Uterus (tissue), 4 donors: ENCODE results near the gene PSMB9. TPM values are rescaled to one million over a fixed set of nuclear protein-coding genes. Genes with fewer than 3 reads are reported as not detected.

Experiments used
- DNase-seq, 2 donors: peaks; one replicate each; pipeline ENCODE4 v3.0.0-alpha.2; 2019 to 2020
- H3K27ac ChIP-seq, 2 donors: fragments of 200-600 bp; sonication (generic); 1 replicate in 1 of 2; 2 replicates in 1 of 2; pipeline ENCODE4 v1.5.1; 2016 to 2018
- H3K27me3 ChIP-seq, 2 donors: fragments of 200-600 bp; sonication (generic); one replicate each; pipeline ENCODE4 v1.5.1; 2018 to 2019; ENCODE audit warnings: control low read depth in 1 of 2
- H3K36me3 ChIP-seq, 2 donors: fragments of 200-600 bp; sonication (generic); one replicate each; pipeline ENCODE4 v1.5.1; 2019; ENCODE audit warnings: control low read depth in 1 of 2
- H3K4me1 ChIP-seq, 2 donors: fragments of 200-600 bp; sonication (generic); one replicate each; pipeline ENCODE4 v1.5.1; 2018 to 2019; ENCODE audit warnings: control low read depth in 1 of 2
- H3K4me3 ChIP-seq, 2 donors: fragments of 200-600 bp; sonication (generic); 1 replicate in 1 of 2; 2 replicates in 1 of 2; pipeline ENCODE4 v1.5.1; 2018 to 2019; ENCODE audit warnings: mild to moderate bottlenecking in 1 of 2
- H3K9me3 ChIP-seq, 2 donors: fragments of 200-600 bp; sonication (generic); one replicate each; pipeline ENCODE4 v1.5.1; 2019; ENCODE audit warnings: control low read depth in 1 of 2
- POLR2A ChIP-seq, 2 donors: fragments of 450-650 bp; IDR thresholded peaks; one replicate each; pipeline ENCODE4 v1.6.1; 2016; ENCODE audit warnings: antibody characterized with exemption in 2 of 2, mild to moderate bottlenecking in 1 of 2, moderate library complexity in 1 of 2
- intact Hi-C: fragments of 100-400 bp; cut with DNase I; formaldehyde crosslinking; loops from one replicate; pipeline ENCODE4 v1.15.1; 2023; ENCODE audit warnings: low total_unique reads
- total RNA-seq, 4 donors: library from RNA; depleted of rRNA in 3 of 4; stranded (reverse); fragments of >200 nt in 3 of 4; gene quantifications; one replicate each; pipeline versions ENCODE4 v1.1.0 to v1.2.4, GENCODE V29; 2014 to 2023
- TF ChIP-seq, protein P1 (sequence below), 4 experiments: fragments of 200-600 bp in 2 of 4; fragments of 450-650 bp in 2 of 4; sonication (generic) in 2 of 4; IDR thresholded peaks; one replicate each; pipeline ENCODE4 v1.5.1; 2016 to 2019; ENCODE audit warnings: antibody characterized with exemption in 4 of 4, mild to moderate bottlenecking in 2 of 4, moderate library complexity in 1 of 4
- donor health status: DM: yes; HTN: yes; CAD: no.

PSMB9 gene
- total RNA-seq, 4 donors from 2014 or later = 14.0 to 50.7 (median 38.6) TPM

DNA sequence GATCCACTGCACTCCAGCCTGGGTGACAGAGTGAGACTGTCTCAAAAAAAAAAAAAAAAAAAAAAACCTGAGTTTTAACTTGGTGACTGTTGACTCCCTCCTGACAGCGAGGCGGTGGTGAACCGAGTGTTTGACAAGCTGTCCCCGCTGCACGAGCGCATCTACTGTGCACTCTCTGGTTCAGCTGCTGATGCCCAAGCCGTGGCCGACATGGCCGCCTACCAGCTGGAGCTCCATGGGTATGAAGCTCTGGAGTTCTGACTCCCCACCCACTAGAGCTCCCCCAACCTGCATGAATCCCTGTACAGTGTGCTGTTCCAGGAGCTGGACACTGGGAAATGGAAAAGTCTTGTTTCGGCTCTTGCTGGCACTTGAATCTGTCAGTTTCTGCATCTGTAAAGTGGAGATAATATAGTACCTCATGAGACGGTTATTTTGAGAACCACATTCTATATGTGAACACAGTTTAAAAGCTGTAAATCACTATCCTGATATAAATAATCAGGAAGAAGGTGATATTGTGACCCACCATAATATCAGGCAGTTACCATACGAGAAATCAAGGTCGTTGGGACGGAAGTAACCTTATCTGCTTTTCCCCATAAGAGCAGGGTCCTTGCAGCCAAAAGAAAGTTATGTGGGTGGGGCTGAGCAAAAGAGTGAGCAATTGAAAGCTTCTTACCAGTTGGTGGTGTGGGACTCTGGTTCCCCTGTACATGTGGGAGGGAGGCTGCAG lies 3.3 kb downstream of the PSMB9 start:
- intact Hi-C loops = no loop called here
- H3K9me3 ChIP-seq = no peaks in the 10 kb centered on the region
- no peak overlapping the region for H3K4me3 ChIP-seq
- TF ChIP-seq, protein P1, sequence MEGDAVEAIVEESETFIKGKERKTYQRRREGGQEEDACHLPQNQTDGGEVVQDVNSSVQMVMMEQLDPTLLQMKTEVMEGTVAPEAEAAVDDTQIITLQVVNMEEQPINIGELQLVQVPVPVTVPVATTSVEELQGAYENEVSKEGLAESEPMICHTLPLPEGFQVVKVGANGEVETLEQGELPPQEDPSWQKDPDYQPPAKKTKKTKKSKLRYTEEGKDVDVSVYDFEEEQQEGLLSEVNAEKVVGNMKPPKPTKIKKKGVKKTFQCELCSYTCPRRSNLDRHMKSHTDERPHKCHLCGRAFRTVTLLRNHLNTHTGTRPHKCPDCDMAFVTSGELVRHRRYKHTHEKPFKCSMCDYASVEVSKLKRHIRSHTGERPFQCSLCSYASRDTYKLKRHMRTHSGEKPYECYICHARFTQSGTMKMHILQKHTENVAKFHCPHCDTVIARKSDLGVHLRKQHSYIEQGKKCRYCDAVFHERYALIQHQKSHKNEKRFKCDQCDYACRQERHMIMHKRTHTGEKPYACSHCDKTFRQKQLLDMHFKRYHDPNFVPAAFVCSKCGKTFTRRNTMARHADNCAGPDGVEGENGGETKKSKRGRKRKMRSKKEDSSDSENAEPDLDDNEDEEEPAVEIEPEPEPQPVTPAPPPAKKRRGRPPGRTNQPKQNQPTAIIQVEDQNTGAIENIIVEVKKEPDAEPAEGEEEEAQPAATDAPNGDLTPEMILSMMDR (IDR thresholded peaks at IDR 0.05) = no peak
- TF ChIP-seq POLR2A (IDR thresholded peaks at IDR 0.05) = no peak
- no peaks in the 10 kb centered on the region for H3K27me3 ChIP-seq
- no peak for DNase-seq
- H3K36me3 ChIP-seq = no peaks in the 10 kb centered on the region
- no peak overlapping the region for H3K27ac ChIP-seq
- H3K4me1 ChIP-seq = no peaks in the 10 kb centered on the region

GRCh38 chr6:32858194-32858593 lies 4.2 kb downstream of the PSMB9 start:
- no peaks in the 10 kb centered on the region for H3K9me3 ChIP-seq
- no peaks in the 10 kb centered on the region for H3K4me1 ChIP-seq
- no peak overlapping the region for H3K27ac ChIP-seq
- DNase-seq = no peak
- no peak for TF ChIP-seq POLR2A (IDR thresholded peaks at IDR 0.05)
- TF ChIP-seq, protein P1 (IDR thresholded peaks at IDR 0.05) = no peak
- intact Hi-C loops = no loop called here
- H3K4me3 ChIP-seq = no peak overlapping the region
- H3K36me3 ChIP-seq = no peaks in the 10 kb centered on the region
- no peaks in the 10 kb centered on the region for H3K27me3 ChIP-seq

DNA sequence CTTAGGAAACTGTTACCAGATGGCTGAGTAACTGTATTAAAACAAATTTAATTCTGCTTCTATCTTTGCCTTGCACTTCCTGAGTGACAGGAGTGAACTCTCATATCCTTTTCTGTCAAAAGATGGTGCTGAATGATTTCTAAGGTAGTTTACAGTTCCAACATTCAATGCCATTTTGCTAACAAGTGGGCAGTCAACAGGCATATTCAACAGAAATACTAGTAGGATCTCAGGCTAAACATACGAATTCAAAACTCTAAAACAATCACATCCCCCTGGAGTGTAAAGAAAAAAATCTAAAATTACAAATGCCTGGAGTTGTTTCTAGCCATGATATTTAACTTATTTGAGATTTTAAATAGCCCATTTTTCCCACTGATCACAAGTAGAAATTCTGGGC lies 6.7 kb downstream of the PSMB9 start:
- H3K27me3 ChIP-seq = no peaks in the 10 kb centered on the region
- H3K4me1 ChIP-seq = no peaks in the 10 kb centered on the region
- H3K4me3 ChIP-seq = no peak overlapping the region
- DNase-seq = no peak
- intact Hi-C loops = no loop called here
- TF ChIP-seq, protein P1 (IDR thresholded peaks at IDR 0.05) = no peak
- TF ChIP-seq POLR2A (IDR thresholded peaks at IDR 0.05) = no peak
- no peaks in the 10 kb centered on the region for H3K9me3 ChIP-seq
- H3K27ac ChIP-seq = no peak overlapping the region
- H3K36me3 ChIP-seq = no peaks in the 10 kb centered on the region

DNA sequence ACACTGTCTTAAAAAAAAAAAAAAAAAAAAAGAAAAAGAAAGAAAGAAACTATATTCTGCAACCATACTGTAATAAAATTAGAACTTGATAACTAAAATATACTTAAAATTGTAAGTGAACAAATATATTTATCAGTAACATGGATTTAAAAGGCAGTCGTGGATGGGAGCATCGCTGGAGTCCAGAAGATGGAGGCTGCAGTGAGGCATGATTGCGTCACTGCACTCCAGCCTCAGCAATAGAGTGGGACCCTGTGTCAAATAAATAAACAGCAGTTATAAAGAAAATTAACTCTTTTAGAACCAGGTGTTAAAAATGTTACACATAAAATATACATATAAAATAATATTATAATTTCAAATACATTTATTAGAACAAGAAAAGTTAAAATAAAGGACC lies 8.7 kb downstream of the PSMB9 start:
- no peak for DNase-seq
- Histone ChIP-seq H3K4me1 (no peaks in the 10 kb centered on the region), H3K27ac (no peak overlapping the region), H3K9me3 (no peaks in the 10 kb centered on the region), H3K4me3 (no peak overlapping the region), H3K27me3 (no peaks in the 10 kb centered on the region), H3K36me3 (no peaks in the 10 kb centered on the region)
- intact Hi-C loops = no loop called here
- TF ChIP-seq, protein P1 (IDR thresholded peaks at IDR 0.05) = no peak
- no peak for TF ChIP-seq POLR2A (IDR thresholded peaks at IDR 0.05)

DNA sequence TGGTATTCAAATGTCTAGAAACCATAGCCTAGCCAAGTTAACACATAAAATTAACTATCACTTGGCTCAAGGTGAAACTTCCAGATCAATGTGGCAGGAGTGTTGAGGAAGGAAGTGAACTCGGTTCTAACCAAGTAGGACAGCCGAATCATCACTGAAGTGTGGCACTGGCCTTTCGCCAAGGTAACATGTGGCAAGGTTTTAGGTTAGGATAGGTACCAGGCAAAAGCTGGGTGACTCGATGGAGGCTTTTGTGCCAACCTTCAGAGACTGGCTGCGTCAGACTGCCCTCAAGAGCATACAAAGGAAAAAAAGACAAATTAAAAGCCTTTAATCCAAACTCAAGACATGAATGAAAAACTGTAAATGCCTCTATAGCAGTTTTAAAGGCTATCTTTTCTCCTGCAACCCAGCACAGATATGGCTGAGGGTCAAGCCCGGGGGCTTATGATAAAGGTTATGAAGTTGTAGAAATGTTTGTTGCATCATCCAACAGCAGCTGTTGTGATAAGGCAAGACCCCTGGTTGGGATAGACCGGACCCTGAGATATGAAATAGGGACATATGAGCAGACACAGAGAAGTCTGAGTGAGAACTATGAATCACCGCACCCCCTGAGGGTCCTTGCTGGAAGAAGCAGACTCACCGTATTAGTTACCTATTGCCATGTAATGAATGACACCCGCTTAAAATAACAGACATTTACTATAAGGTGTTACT lies 11.9 kb downstream of the PSMB9 start:
- Histone ChIP-seq H3K27ac (no peak overlapping the region), H3K36me3 (no peaks in the 10 kb centered on the region), H3K4me1 (no peaks in the 10 kb centered on the region), H3K4me3 (no peak overlapping the region), H3K27me3 (no peaks in the 10 kb centered on the region), H3K9me3 (no peaks in the 10 kb centered on the region)
- no peak for DNase-seq
- TF ChIP-seq, protein P1 (IDR thresholded peaks at IDR 0.05) = no peak
- TF ChIP-seq POLR2A (IDR thresholded peaks at IDR 0.05) = no peak
- intact Hi-C loops = no loop called here
